OCI-LY1 (cell line): ENCODE measurements around the gene OR2AT4.
"Not testable (repeated sequence)": the region's sequence is repeated elsewhere in the genome, so short reads cannot be mapped to it uniquely, and the experiment has no call there.

Experiments used
- CTCF ChIP-seq: fragments of 200-600 bp; sonication (generic), shearing (Covaris generic); IDR thresholded peaks from 2 replicates; pipeline ENCODE4 v1.5.1; 2017; ENCODE audit warnings: mild to moderate bottlenecking, antibody characterized with exemption, low read length, moderate library complexity, mixed read lengths
- EZH2 ChIP-seq: fragments of 200-600 bp; sonication (generic), shearing (Covaris generic); IDR thresholded peaks from 2 replicates; pipeline ENCODE4 v1.8.0; 2017; ENCODE audit warnings: borderline replicate concordance, mixed run types, mild to moderate bottlenecking, antibody characterized with exemption, low read length, moderate library complexity, mixed read lengths

GRCh38 chr11:75094382-75094781, 2.3 kb downstream of the OR2AT4 start:
- not testable (repeated sequence) for TF ChIP-seq CTCF, EZH2
